NCI-H146 (cell line): Measurements from ENCODE around the gene ANKS1B.

Source experiments
- DNase-seq: peaks from one replicate; lab custom pipeline; 2025; lab: John Stamatoyannopoulos, UW

Gene ANKS1B

GRCh38 chr12:99128246-99128802 is 856.4 kb downstream of the ANKS1B start:
- no peak for DNase-seq

DNA sequence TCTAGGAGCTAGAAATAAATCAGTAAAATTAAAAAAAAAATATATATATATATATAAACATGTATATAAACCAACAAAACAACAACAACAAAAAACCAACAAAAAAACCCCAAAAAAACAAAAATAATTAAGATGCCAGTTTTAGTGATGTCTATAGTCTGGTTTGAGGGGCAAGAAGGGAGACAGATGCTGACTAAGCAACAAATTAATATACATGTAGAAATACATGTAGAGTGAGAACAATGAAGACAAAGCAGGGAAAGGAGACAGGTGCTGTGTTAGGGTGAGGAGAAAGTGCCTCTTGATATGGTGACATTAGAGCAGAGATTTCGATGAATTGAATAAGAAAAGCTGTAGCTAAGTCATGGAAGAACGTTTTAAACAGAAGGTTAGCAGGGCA is 861.8 kb downstream of the ANKS1B start:
- no peak for DNase-seq

DNA sequence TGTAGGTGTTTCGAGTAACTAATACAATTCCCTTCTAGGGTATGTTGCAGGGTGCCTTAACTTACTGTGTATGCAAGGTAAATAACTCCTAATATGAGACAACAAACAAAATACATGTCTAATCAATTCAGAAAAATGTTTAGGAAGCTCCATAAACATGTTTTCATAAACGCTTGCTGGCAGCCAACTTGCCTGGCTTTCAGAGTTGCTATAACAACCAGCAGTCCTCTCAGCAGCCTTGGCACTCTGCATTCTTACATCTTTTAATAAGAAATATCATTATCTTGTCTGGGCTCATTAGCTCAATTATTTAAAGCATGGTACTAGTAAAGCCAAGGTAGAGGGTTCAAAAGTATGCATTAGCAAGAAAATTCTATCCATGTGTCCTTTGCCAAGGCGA is 862.2 kb downstream of the ANKS1B start:
- DNase-seq, result no peak

DNA sequence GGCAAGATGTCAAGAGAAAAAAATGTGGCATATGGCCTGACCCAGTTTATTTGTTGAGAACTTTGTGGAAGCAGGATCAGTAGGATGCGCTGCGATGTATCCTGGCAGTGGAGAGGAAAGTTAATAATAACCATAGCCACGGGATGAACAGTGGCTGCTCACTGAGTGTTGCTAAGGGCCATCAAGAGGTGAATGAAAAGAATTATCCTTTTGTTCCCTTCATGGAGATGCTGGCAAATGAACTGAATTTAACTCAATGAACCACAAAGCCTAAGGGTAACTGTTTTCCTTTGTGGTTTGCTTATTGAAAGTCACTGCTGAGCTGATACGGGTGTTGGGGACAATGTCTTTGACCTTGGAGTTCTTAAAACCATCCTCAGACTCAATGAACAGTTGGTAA is 863.2 kb downstream of the ANKS1B start:
- no peak for DNase-seq

GRCh38 chr12:99119943-99120342 is 864.8 kb downstream of the ANKS1B start:
- DNase-seq, result no peak

- DNase-seq, result no peak
Measured at GRCh38 chr12:99119449-99119848, 865.3 kb downstream of the ANKS1B start.

DNA sequence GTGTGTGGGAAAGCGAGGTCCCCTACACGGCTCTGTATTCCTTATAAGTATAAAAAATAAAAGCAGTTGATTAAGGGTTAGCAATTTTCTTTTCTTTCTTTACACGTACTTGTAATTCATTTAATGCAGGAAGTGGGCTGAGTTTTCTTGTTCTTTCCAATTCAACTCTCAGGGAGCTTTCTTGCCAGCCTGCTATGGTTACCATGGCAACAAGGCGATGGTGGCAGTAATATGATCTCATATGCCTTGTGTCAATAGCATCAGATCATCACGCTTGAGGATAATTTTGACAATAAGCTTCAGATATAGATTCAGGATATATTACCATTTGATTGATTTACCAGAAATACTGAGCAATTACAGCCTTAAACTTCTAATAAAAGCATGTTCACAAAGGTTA is 873.1 kb downstream of the ANKS1B start:
- peak; percentile 54 for DNase-seq

DNA sequence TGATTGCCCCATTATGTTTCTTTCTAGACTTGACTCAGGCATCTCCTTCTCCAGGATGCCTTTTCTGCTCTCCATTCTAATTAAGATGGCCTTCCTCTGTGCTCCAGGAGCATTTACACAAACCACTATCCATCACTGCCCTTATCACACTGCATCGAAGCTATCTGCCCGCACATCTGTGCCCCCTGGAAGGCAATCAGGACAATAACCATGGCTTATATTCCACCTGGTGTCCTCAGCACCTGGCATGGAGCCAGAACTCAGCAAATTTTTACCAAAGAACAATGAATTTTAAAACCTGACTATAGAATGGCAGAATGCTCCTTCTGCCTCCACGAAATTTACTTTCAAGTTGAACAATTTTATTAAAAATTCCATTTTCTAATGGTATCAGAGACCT is 873.9 kb downstream of the ANKS1B start:
- peak; percentile 20 for DNase-seq

DNA sequence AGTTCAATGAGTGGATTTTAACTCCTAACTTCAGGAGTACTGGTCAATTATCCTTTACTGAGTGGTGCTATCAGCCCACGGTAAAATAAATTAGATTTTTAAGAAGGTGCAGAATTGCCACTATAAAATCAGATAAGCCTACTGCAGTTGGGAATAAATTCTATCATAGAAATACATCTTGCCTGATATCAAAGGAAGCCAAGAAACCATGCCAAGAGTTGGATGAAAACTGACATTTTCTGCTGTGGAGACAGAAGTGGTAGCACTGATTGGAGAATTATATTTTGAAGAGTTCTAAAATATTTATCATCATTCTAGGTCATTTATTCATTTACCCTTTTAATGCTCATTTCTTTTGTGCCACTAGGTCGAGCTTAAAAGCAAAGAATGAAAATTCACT is 874.5 kb downstream of the ANKS1B start:
- DNase-seq, result no peak

- DNase-seq, result no peak
Measured at GRCh38 chr12:99108924-99109323, 875.8 kb downstream of the ANKS1B start.

- no peak for DNase-seq
Measured at GRCh38 chr12:99099786-99100185, 885.0 kb downstream of the ANKS1B start.

DNA sequence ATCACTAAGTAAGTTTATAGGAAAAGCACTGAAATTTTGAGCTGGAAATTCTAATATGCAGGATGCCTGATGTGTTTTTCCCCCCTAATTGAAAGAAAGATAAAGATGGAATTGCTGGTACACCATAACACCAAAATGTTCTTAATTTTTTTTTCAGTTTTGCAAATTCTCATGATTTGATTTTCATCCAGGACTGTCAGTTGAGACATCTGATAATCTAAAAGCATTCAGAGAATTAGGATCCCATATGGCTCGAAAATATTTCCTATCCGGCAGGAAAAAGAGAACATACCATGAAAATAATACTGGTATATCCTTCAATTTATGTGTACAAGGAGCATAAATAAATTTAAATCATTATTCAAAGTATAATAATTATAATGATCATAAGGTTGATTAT is 887.6 kb downstream of the ANKS1B start:
- no peak for DNase-seq

- no peak for DNase-seq
Measured at GRCh38 chr12:99093166-99093565, 891.6 kb downstream of the ANKS1B start.

DNA sequence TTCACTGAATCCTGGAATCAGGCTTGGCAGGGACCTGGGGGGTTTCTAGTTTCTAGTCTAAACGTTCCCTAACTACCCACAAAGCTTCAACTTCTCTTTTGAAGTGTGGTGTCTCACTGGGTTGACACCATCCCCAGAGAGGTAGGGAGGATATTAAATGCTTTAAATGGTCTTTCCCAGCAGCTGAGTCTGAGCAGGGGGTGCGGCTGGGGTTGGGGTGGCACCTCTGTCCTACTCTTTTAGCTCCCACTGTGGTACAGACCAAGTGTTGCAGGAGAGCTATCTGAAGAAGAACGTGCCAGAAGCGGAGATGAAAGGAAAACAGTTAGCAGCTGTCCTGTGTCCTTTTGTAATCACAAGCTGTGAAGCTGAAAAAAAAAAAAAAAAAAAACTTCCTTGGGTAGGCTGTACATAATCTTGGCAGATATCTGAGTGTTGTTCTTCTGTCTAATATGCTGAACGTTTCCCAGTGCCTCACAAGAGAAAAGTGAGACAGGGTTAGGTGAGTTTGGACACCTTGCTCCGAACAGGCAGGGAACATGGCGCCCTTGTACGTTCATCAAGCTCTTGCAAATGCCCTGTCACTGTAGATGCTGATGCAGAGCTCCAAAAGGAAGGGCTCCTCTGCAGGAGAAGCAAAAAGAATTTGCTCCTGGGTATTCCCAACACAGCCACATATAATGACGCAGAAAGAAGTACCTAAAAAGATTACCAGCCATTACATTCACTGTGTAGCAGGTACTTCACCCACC is 892.5 kb downstream of the ANKS1B start:
- DNase-seq, result no peak

GRCh38 chr12:99087278-99087677 is 897.5 kb downstream of the ANKS1B start:
- peak; percentile 29 for DNase-seq

GRCh38 chr12:99079811-99080210 is 904.9 kb downstream of the ANKS1B start:
- no peak for DNase-seq

- DNase-seq, result peak; percentile 12
Measured at GRCh38 chr12:99068993-99069747, 915.6 kb downstream of the ANKS1B start.

GRCh38 chr12:99067171-99067785 is 917.5 kb downstream of the ANKS1B start:
- DNase-seq, result no peak

- DNase-seq, result no peak
Measured at GRCh38 chr12:99066726-99067125, 918.0 kb downstream of the ANKS1B start.

GRCh38 chr12:99063182-99063581 is 921.6 kb downstream of the ANKS1B start:
- no peak for DNase-seq

DNA sequence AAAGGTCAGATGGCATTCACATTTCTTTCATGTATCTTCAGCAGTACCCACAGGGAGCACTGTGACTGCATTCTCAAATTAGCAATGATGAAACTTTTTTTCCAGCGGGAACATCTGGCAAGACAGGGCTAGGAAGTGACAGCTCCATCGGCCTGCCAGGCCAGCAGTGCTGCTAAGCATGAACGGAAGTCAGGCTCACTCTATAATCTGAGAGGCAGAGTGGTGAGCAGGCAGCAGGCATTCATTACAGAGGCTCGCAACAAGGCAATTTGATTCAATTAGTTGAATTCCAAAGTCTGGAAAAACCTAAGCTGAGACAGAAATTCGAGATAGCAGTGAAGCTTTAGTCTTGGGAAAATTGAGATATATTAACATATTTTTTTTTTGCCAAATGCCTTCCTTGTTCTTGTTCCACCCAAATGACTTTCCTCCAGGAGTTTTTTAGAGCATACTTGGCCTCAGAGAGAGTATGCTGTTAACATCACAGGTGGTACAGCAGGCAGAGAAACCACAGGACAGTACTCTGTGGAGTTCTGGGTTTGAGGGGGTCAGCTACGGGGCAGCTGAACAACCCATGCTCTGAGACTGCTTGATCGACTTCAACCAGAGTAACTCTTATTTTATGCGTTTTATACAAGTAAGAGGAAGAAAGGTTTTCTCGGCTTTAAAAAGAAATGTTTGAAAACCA is 924.8 kb downstream of the ANKS1B start:
- DNase-seq, result no peak

GRCh38 chr12:99057670-99058069 is 927.1 kb downstream of the ANKS1B start:
- DNase-seq, result no peak
